Breast epithelium (tissue), 4 donors: ENCODE results near the gene MARK3. TPM values are rescaled to one million over a fixed set of nuclear protein-coding genes. Genes with fewer than 3 reads are reported as not detected.
A peak's percentile ranks its signal among the peaks of the same experiment; 100 is the strongest.

Experiments used
- DNase-seq, 2 donors: peaks; one replicate each; pipeline ENCODE4 v3.0.0-alpha.2; 2019; ENCODE audit warnings: low spot score in 2 of 2
- H3K27ac ChIP-seq, 2 donors: fragments of 200-600 bp; sonication (generic) in 1 of 2; one replicate each; pipeline ENCODE4 v1.5.1; 2016 to 2019; ENCODE audit warnings: mild to moderate bottlenecking in 1 of 2
- H3K27me3 ChIP-seq, 2 donors: fragments of 200-600 bp; sonication (generic) in 1 of 2; one replicate each; pipeline versions ENCODE4 v1.5.1 to v1.6.0; 2017 to 2019; ENCODE audit warnings: control low read depth in 1 of 2, mild to moderate bottlenecking in 1 of 2
- H3K36me3 ChIP-seq: fragments of 200-600 bp; one replicate; pipeline ENCODE4 v1.5.1; 2019
- H3K4me1 ChIP-seq, 2 donors: fragments of 200-600 bp; sonication (generic); one replicate each; pipeline ENCODE4 v1.5.1; 2016 to 2019; ENCODE audit warnings: control low read depth in 1 of 2
- H3K4me3 ChIP-seq, 3 donors: fragments of 200-600 bp; sonication (generic); 1 replicate in 2 of 3; 2 replicates in 1 of 3; pipeline ENCODE4 v1.5.1; 2016 to 2019; ENCODE audit warnings: mild to moderate bottlenecking in 3 of 3, moderate library complexity in 2 of 3
- H3K9me3 ChIP-seq, 2 donors: fragments of 200-600 bp; sonication (generic) in 1 of 2; one replicate each; pipeline ENCODE4 v1.5.1; 2016 to 2019; ENCODE audit warnings: control low read depth in 1 of 2
- CTCF ChIP-seq, 3 donors: fragments of 450-650 bp; IDR thresholded peaks; one replicate each; pipeline ENCODE4 v1.5.1; 2016 to 2017; ENCODE audit warnings: antibody characterized with exemption in 3 of 3, mild to moderate bottlenecking in 3 of 3, moderate library complexity in 3 of 3
- POLR2A ChIP-seq: fragments of 450-650 bp; IDR thresholded peaks from one replicate; pipeline ENCODE4 v1.6.1; 2016; ENCODE audit warnings: antibody characterized with exemption, mild to moderate bottlenecking, moderate library complexity
- POLR2AphosphoS5 ChIP-seq, 3 donors: sonication (generic); formaldehyde crosslinking; IDR thresholded peaks; one replicate each; pipeline ENCODE4 v1.6.1; 2017; ENCODE audit warnings: antibody characterized with exemption in 3 of 3
- intact Hi-C: fragments of 100-400 bp; cut with DNase I; formaldehyde crosslinking; loops from one replicate; pipeline ENCODE4 v1.15.1; 2023; ENCODE audit warnings: low total_unique reads
- total RNA-seq, 3 donors: library from RNA; depleted of rRNA; stranded (reverse); fragments of >200 nt; gene quantifications; one replicate each; pipeline ENCODE4 v1.1.0, GENCODE V29; 2016

MARK3 gene
- total RNA-seq, 3 donors from 2014 or later = 70.2 to 107 (median 87.5) TPM

GRCh38 chr14:103393676-103394626 is 8.7 kb downstream of the MARK3 start:
- no peak overlapping the region for H3K27ac ChIP-seq
- no peak for DNase-seq
- H3K36me3 ChIP-seq = no peaks in the 10 kb centered on the region
- H3K27me3 ChIP-seq = no peaks in the 10 kb centered on the region
- intact Hi-C loops = no loop called here
- H3K9me3 ChIP-seq = no peaks in the 10 kb centered on the region
- H3K4me3 ChIP-seq = no peak overlapping the region
- H3K4me1 ChIP-seq = no peaks in the 10 kb centered on the region
- no peak for TF ChIP-seq POLR2A
- peak; percentile 66 to 90 (median 69) for TF ChIP-seq CTCF (IDR thresholded peaks at IDR 0.05)

- Histone ChIP-seq H3K9me3 (no peaks in the 10 kb centered on the region), H3K36me3 (no peaks in the 10 kb centered on the region), H3K27ac (no peak overlapping the region), H3K27me3 (no peaks in the 10 kb centered on the region), H3K4me1 (no peaks in the 10 kb centered on the region), H3K4me3 (no peak overlapping the region)
- TF ChIP-seq POLR2AphosphoS5 (IDR thresholded peaks at IDR 0.05) (no peak), POLR2A (no peak), CTCF (IDR thresholded peaks at IDR 0.05) (no peak)
- DNase-seq = no peak
- intact Hi-C loops = no loop called here
Measured at GRCh38 chr14:103395244-103395643, 10.0 kb downstream of the MARK3 start.

- H3K4me1 ChIP-seq = no peaks in the 10 kb centered on the region
Measured at GRCh38 chr14:103396463-103396862, 11.2 kb downstream of the MARK3 start.

GRCh38 chr14:103398427-103399195 is 13.4 kb downstream of the MARK3 start:
- H3K4me1 ChIP-seq = no peaks in the 10 kb centered on the region
- DNase-seq = no peak
- TF ChIP-seq POLR2A = no peak
- no peak for TF ChIP-seq CTCF (IDR thresholded peaks at IDR 0.05)
- no peak for TF ChIP-seq POLR2AphosphoS5 (IDR thresholded peaks at IDR 0.05)
- H3K27me3 ChIP-seq = no peaks in the 10 kb centered on the region
- intact Hi-C loops = no loop called here
- H3K36me3 ChIP-seq = no peaks in the 10 kb centered on the region
- H3K4me3 ChIP-seq = no peak overlapping the region
- H3K9me3 ChIP-seq = no peaks in the 10 kb centered on the region
- H3K27ac ChIP-seq = no peak overlapping the region

More at GRCh38 chr14:103396463-103396862, 11.2 kb downstream of the MARK3 start:
- no peak for DNase-seq
- H3K27ac ChIP-seq = peak overlapping the region in 1 of 2 donors; percentile 14
- H3K4me3 ChIP-seq = no peak overlapping the region
- intact Hi-C loops = no loop called here
- TF ChIP-seq POLR2AphosphoS5 (IDR thresholded peaks at IDR 0.05) (no peak), POLR2A (no peak), CTCF (IDR thresholded peaks at IDR 0.05) (no peak)
- no peaks in the 10 kb centered on the region for H3K9me3 ChIP-seq
- H3K27me3 ChIP-seq = no peaks in the 10 kb centered on the region
- H3K36me3 ChIP-seq = no peaks in the 10 kb centered on the region

- H3K9me3 ChIP-seq = no peaks in the 10 kb centered on the region
- H3K27ac ChIP-seq = no peak overlapping the region
- intact Hi-C loops = no loop called here
- no peaks in the 10 kb centered on the region for H3K27me3 ChIP-seq
- H3K36me3 ChIP-seq = no peaks in the 10 kb centered on the region
- H3K4me3 ChIP-seq = no peak overlapping the region
- TF ChIP-seq CTCF (IDR thresholded peaks at IDR 0.05) (no peak), POLR2AphosphoS5 (IDR thresholded peaks at IDR 0.05) (no peak), POLR2A (no peak)
- no peak for DNase-seq
- no peaks in the 10 kb centered on the region for H3K4me1 ChIP-seq
Measured at GRCh38 chr14:103400537-103400936, 15.3 kb downstream of the MARK3 start.
